GM18511 (cell line): ENCODE data around the gene ADGRA3.

Experiments used
- ATAC-seq: cut with Tn5 transposase; IDR thresholded peaks from one replicate; pipeline ENCODE4 v1.9.1; 2021; ENCODE audit warnings: mild to moderate bottlenecking, moderate library complexity; ENCODE audit not compliant: unreplicated experiment

The ADGRA3 gene

DNA sequence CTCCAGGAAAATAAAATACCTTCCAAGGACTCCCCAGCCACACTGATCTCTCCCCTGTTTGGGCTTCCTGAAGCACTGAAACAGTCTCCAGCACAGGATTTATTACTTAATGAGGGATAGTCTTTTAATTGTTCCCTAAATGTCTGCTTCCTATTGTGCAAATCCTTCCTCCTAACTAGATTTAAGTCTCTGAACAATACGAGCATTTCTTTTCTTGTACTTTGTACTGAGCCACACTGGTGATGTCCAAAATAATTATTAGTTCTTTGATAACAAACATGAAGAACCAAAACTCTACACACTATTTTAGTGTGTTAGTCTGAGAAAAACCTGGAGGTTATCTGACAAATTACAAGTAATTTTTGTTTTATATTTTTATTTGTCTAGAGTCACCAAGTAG lies 5.1 kb downstream of the ADGRA3 start:
- no peak for ATAC-seq

DNA sequence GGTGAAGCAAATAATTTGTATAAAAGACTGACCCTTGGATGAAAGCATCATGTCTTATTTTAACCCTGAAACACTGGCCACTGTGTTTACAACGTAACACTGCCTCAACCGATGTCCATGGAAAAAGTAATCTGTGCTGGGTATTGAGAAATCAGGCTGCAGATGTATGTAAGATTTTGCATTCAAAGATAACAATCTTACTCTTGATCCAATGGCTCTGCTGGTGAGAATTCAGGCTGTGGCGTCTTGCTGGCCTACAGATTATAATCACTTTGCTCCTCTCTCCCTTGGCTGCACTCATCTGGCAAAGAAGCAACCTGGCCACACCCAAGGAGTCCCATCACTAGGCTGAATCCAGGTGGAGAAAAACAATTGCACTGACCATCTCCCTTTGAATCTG lies 7.5 kb downstream of the ADGRA3 start:
- no peak for ATAC-seq

DNA sequence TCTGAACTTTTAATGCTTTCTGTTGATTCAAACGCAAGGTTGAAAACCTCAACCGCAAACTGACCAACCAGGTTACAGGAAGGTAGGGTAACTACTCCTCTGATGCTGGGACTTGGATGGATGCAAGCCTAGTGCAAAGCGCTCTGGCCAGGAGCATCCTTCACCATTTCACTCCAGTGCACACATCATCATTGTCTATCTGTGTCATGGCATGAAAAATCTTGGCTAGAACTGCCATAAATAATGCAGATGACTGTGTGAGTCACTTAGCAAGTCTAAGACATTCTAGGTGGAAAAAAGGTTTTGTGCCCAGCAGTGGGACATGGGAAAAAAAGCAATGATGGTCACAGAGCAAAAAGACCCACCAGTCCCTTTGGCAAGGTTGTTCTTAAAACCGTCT lies 10.9 kb downstream of the ADGRA3 start:
- no peak for ATAC-seq

DNA sequence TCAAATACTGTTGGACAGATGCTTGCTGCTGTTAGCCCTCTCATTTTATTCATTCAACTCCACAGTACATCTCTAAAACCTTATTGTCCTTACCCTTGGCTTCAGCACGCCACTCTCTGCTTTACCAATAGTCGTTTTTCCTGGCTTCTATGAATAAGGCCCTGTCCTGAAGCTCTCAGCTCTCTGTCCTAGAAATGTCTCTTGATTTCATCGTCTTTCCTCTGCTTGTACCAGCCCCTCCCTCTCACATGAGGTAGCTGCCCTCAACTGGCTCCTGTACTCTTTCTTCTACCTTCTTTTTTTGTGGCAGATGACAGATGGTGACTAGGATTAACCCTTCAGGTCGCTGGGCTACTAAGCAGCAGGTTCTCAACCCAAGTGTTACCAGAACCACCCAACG lies 11.4 kb downstream of the ADGRA3 start:
- ATAC-seq, result no peak

DNA sequence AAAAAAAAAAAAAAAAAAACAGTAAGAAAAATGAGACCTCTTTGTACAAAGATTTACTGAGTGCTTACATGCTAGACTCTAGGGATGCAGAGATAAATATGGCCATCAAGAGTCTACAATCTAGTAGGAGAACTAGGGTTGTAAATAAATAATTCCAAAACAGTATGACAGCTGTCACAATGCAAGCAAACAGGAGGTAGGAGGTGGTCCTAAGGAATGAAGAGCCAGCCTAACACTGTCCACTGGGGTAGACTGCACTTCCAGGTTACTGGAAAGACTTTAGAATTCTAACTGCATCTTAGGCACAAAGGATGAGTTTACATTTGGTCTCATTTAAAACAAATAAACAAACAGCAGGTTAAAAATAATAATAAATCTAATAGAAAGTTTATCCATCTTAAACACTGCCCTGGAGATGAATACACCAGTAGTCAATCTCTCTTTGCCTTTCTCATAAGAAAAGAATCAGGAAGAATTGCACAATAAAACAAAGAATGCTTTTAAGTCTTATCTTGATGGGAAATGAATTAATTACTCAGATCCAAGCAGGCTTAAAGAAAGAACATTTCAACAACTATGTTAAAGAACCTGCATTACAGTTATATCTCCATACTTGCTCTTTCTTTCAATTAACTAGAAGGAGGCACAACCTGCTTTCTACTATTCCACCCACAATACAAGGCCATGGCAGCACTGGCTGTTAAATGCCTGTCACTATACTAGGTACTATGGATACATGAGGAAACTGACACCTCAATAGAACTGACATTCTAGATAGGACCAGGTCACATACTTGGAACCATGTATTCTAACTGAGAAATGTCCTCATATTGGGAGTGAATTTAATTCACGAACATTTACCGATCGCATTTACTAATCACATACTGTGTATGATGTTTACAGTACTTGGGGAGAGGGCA lies 12.7 kb downstream of the ADGRA3 start:
- no peak for ATAC-seq

DNA sequence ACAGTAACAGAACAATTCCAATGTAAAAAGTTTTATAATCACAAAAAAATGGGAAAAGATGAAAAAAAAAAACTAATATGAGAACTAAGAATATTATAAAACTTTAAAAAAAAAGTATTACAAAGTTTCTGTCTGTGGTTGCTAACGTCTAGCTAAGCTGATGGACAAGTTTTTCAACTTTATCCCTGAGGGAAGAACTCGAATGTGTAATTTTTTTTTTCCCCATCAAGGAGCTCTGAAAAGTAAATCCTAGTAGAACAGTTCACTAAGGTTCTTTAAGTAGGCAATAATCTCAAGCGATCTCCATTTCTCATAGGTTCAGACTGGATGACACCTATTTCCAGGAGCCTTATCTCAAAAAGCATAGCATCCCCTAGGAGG lies 14.2 kb downstream of the ADGRA3 start:
- ATAC-seq, result no peak

DNA sequence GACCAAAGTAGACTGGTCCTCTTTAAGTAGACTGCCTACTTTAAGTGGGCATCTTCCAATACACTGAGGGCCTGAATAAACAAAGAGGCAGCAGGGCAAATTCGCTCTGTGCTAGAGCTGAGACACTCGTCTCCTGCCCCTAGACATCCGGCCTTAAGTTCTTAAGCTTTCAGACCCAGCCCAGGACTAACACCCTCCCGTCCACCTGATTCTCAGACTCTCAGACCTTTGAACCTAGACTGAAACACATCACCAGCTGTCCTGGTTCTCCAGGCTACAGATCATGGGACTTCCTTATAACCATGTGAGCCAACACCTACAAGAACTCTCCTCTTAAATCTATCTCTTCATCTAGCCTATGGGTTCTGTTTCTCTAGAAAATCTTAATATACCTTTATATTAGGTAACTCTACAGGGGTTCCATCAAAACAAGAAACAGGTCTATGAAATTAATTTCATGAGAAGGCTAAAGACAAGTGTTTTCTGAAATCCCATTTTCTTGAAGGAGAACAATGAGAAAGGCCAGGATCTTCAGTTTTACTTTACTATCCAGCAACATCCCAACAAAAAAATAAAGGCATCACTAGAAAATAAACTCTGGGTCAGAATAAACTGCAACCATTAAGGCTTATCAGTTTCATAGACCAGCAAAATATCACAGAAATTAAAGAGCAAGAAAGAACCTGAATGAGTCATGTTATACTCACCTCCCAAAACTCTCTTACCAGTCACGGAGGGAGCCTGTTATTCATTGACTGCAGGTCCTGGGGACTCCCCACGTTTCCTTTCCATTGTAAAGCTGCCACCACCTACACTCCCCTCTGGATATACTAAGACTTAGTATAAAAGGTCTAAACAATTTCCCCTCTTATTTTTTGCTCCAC lies 14.8 kb downstream of the ADGRA3 start:
- ATAC-seq, result no peak

DNA sequence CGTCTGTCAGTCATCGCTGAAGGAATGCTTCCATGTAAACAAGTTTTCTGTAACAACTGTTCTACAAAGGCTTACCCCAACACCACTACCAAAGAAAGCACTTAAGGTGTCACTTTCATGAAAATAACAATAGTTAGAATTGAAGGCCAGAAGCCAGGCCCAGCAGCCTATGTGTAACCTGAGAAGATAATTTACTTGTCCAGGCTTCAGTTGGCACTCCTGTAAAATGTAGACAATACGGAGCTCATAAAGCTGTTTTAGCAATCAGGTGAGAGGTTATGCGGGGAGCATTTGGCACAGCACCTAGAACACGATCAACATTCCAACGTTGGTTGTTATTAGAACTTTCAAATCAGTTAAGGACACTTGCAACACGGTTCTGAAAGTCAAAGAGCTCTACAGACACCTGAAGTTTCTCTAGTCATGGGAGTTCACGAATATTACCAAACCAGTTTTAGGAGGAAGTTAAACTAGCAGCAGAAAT lies 15.7 kb downstream of the ADGRA3 start:
- ATAC-seq, result no peak

DNA sequence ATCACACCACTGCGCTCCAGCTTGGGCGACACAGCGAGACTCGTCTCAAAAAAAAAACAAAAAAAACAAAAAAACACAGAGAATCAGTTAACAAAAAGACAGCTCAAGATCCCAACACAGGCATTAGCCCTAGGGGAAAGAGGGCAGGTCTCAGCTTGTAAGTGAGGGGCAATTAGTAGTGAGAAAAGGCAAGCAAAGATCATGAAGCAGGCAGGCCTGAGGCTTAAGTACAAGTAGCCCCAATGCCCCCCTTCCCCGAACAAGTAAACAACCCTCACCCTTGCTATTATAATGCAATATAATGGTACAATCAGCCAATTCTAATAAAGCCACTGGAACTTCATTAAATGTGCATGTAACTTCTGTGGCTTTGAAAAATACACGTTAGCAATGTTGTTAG lies 17.0 kb downstream of the ADGRA3 start:
- no peak for ATAC-seq

DNA sequence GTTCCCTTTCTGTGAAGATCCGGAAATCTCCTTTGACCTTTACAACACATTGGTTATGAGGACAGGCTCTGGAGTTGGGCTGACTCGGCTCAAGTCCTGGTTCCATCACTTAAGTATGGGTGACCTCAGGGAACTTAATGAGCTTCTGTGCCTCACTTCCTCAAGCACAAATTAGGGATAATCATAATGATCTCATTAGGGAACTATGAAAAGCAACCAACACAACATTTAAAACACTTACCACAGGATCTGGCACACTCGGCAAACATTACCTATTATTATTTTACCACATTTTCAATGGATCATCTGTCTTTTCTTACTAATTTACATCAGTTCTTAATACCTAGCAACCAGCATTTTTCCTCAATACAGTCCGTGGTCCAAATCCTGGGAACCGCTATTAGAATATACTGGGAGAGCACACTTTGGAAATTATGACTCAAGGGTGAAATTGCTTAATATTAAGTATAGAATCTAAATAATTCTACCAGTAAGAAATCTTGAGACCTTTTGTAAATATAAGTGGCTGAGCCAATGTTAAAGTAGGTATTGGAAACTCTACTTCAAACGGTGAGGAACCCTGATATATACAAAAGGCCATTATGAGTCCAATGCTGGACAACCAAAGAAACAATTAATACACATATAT lies 19.6 kb downstream of the ADGRA3 start:
- ATAC-seq, result no peak

DNA sequence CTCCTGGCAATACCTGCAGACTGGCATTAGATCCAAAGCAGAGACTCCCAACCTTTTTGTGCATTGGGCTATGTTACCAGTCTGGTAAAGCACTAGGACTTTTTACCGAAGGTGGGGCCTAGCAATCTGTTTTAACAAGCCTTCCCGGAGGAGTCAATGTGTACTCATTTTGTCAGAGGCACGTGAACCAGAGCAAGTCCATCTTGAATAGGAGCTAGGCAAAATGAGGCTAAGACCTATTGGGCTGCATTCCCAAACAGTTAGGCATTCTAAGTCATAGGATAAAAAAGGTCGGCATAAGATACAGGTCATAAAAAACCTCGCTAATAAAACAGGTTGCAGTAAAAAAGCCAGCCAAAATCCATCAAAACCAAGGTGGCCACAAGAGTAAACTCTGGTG lies 22.3 kb downstream of the ADGRA3 start:
- ATAC-seq, result no peak

DNA sequence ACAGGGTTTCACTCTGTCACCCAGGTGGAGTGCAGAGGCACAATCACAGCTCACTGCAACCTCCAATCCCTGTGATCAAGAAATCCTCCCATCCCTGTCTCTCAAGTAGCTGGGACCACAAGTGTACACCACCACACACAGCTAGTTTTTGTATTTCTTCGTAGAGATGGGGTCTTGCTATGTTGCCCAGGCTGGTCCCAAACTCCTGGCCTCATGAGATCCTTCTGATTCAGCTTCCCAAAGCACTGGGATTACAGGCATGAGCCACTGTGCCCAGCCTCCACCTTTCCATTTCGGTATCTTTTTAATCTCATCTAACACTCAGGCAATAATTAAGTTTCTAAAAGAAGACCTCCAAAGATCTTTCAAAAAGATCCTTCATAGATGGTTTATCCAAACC lies 22.9 kb downstream of the ADGRA3 start:
- ATAC-seq, result no peak

DNA sequence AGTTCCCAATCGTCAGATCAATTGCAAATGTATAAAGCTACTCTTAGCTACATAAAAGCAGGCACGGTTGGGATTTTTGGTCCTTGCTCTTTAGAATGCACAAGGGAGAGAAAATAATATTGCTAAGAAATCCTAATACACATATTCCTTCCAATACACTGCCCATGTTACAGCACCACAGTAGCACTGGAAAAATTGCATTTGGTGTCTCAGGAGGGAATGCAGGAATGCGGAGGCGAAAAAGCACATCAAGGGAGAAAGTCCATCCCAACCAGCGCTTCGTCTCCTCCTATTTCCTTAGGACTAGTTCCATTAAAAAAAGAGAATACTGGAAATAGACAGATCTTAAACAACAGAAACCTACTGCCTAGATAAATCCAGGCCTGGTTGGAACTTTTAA lies 23.9 kb downstream of the ADGRA3 start:
- ATAC-seq, result no peak

DNA sequence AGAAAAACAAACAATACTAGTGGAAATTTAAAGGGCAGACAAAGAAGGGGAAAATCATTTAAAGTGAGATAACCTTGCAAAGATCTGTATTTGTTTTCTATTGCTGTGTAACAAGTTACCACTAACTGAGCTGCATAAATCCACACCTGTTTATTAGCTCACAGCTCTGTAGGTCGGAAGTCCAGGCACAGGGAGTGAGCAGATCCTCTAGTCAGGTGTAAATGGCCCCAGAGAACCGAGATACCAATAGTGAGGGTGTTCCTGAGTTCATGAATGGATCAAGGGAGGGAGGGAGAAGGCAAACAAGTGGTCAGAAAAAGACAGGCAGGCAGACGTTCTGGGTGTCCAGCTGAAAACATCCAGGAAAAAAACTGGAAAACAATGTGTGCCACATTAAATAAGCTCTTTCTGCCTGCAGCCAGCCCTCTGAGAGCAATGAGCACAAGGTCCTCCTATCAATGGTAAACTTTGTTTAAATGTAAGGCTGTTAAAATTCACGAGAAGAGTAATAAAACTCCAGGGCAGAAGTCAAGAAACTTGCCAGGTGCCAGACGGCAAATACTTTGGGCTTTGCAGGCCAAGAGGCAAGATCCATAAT lies 25.0 kb downstream of the ADGRA3 start:
- no peak for ATAC-seq

DNA sequence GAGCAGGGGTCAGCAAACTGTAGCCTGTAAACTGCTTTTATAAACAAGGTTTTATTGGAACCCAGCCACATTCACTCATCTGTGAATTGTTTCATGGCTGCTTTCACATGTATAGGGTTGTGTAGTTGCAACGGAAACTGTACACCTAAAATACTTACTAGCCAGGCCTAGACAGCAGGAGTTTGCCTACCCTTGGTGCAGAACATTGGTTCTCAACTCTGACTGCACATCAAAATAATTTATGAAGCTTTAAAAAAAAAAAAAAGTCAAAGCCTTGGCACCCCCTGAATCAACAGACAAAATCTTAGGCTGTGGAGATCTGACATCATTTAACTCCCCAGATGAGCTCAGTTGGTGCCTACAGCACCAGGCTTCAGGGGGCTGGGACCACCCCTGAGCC lies 27.8 kb downstream of the ADGRA3 start:
- no peak for ATAC-seq

DNA sequence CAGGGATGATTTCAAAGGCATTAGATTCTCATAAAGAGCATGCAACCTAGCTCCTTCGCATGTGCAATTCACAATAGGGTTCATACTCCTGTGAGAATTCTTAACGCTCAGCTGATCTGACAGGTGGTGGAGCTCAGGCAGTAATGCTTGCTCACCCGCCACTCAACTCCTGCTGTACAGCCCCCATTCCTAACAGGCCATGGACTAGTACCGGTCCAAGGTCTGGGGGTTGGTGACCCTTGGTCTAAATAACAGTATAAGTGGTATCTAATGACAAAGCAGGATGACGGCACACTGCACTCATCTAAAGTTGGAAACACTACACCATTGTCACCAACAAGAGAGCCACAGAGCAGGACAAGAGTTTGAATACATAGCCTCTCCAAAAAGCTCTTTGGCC lies 28.5 kb downstream of the ADGRA3 start:
- no peak for ATAC-seq

DNA sequence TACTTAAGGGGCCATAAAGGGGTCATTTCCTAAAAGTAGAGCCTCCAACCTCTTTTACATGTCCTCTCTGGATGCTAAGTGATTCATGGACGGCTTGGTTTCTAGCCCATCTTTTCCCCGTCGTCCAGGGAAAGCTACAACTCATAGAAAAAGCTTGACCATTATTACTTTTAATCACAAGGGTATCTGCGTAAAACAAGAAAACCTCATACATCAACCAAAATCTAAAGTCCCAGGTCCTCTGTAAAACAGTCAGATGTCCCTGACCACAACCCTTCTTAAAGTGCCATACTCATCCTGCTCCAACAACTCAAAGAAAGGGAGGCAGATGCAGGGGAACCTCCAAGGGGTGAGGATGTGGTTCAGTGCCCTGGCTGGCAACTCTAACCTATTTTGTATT lies 29.6 kb downstream of the ADGRA3 start:
- no peak for ATAC-seq

DNA sequence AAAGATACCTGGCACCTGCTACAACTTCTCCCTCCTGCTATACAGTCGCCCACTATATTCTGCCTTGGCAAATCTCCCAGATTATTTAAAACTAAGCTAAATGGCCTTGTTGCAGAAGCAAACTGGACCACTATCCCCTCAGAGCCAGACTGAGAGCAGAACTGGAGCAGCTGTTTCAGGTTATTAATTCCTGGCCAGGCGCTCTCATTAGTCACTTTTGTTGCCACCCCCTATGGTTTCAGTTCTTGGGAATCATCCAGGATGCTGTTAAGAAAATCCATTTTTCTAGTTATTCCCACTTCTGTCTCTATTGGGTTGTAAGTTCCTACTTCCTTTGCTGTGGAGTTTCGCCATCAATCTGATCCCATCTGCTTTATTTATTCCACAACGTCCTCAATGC lies 30.1 kb downstream of the ADGRA3 start:
- ATAC-seq, result no peak

DNA sequence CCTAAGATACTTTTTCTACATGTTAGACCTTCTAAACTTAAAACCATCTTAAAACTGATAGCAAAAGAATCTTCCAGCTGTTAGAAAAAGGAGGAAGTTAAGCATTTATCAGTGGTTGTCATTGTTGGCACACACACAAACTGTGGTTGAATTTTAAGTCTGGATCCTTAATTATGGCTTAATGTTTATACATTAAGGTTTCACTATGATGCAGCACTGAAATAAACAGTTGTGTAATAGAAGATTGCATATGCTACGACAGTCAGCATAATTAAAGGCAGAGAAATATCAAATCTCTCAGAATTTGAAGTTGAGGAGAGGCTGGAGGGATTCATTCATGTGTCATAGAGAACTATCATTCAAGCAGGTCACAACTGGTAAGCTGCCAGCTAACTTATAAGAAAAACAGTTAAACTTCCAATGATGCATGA lies 32.3 kb downstream of the ADGRA3 start:
- no peak for ATAC-seq

DNA sequence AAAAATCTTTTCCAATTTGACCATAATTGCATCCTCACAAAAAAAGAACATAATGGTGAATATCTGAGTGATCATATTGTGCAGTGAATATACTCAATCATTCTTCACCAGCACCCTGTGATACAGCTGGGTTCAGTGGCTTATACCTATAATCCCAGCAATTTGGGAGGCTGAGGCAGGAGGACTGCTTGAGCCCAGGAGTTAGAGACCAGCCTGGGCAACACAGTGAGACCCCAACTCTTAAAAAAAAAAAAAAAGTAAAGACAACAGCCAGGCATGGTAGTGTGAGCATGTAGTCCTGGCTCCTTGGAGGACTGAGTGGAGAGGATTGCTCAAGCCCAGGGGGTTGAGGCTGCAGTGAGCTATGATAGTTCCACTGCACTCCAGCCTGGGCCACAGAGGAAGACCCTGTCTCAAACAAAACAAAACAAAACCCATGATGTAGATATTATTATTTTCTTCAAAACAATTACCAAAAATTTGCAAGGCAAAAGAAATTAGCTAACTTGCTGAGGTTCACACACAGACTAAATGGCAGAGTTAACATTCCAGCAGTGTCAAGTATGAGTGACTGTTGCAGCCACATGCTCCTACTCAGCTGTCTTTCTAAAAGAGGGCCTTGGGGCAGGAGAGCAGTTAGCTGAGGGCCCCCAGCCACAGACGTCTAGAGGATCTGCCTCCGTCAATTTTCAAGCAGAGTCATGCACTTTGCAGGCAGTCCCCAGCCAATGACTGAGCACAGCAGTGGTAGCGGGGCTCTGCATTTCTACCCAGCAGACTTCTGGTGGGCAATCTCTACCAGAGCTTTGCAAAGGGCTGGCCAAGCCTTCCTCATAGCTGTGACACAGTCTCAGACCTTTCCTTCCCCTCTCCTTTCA lies 33.4 kb downstream of the ADGRA3 start:
- no peak for ATAC-seq
